IMR-90 (cell line): ENCODE measurements around the gene MID1. TPM values are rescaled to one million over a fixed set of nuclear protein-coding genes. Genes with fewer than 3 reads are reported as not detected.
A peak's percentile ranks its signal among the peaks of the same experiment; 100 is the strongest.

Experiments
- ATAC-seq: fragments of 200-7000 bp; cut with Tn5 transposase; 2 replicates; pipeline ENCODE4 v1.9.1; 2020; ENCODE audit warnings: low read depth, mild to moderate bottlenecking, moderate library complexity
- BruUV-seq: library from RNA; stranded (reverse); fragments of 400-500 nt; replicated peaks from 2 replicates; lab custom pipeline; 2021; lab: Mats Ljungman, UMichigan
- CTCF ChIA-PET: fragments of 300-600 bp; formaldehyde crosslinking; extraction: SDS; loops from one replicate; lab custom pipeline; 2021; ENCODE audit warnings: antibody characterized with exemption; lab: Yijun Ruan, JAX
- POLR2A ChIA-PET: fragments of 300-600 bp; sonication (Branson Sonifier 250); formaldehyde crosslinking; loops from one replicate; lab custom pipeline; 2022; ENCODE audit warnings: antibody characterized with exemption; ENCODE audit not compliant: unreplicated experiment; lab: Charles Lee
- DNase-seq: peaks from one replicate; pipeline ENCODE4 v3.0.0; 2013
- H2AFZ ChIP-seq: replicated peaks from 2 replicates; pipeline ENCODE3; 2013; ENCODE audit warnings: low read length, mild to moderate bottlenecking; ENCODE audit not compliant: poor library complexity
- H2AK5ac ChIP-seq: 2 replicates; pipeline ENCODE4 v1.6.1; 2013; ENCODE audit warnings: low read depth, low read length, inconsistent platforms
- H2AK9ac ChIP-seq: replicated peaks from 2 replicates; pipeline ENCODE3; 2013; ENCODE audit warnings: mild to moderate bottlenecking, low read depth, low read length, moderate library complexity; ENCODE audit not compliant: poor library complexity
- H2BK120ac ChIP-seq: 2 replicates; pipeline ENCODE4 v1.6.1; 2013; ENCODE audit warnings: low read depth, low read length, inconsistent platforms
- H2BK15ac ChIP-seq: 3 replicates; pipeline ENCODE4 v1.6.1; 2013; ENCODE audit warnings: low read depth, low read length, inconsistent platforms
- H2BK20ac ChIP-seq: 2 replicates; pipeline ENCODE4 v1.6.1; 2013; ENCODE audit warnings: low read depth, mild to moderate bottlenecking, inconsistent platforms, low read length, moderate library complexity
- H2BK5ac ChIP-seq: 2 replicates; pipeline ENCODE4 v1.6.1; 2013; ENCODE audit warnings: mild to moderate bottlenecking, low read depth, low read length, inconsistent platforms; ENCODE audit not compliant: poor library complexity, severe bottlenecking
- H3K14ac ChIP-seq: replicated peaks from 2 replicates; pipeline ENCODE4 v1.6.1; 2013; ENCODE audit warnings: low read depth, low read length, inconsistent platforms
- H3K18ac ChIP-seq: 2 replicates; pipeline ENCODE4 v1.6.1; 2013; ENCODE audit warnings: low read depth, low read length, control low read depth
- H3K23ac ChIP-seq: 2 replicates; pipeline ENCODE4 v1.6.1; 2013; ENCODE audit warnings: low read depth, low read length, inconsistent platforms
- H3K27ac ChIP-seq: 2 replicates; pipeline ENCODE4 v1.5.1; 2013; ENCODE audit warnings: mild to moderate bottlenecking, control low read depth, low read length; ENCODE audit not compliant: insufficient read depth
- H3K27me3 ChIP-seq: 2 replicates; pipeline ENCODE4 v1.6.1; 2013; ENCODE audit warnings: low read length; ENCODE audit not compliant: control insufficient read depth, insufficient read depth
- H3K36me3 ChIP-seq: 2 replicates; pipeline ENCODE4 v1.6.1; 2013; ENCODE audit warnings: low read length, mixed read lengths; ENCODE audit not compliant: control insufficient read depth, insufficient read depth
- H3K4ac ChIP-seq: 2 replicates; pipeline ENCODE4 v1.6.1; 2013; ENCODE audit warnings: low read depth, low read length, inconsistent platforms
- H3K4me1 ChIP-seq: 2 replicates; pipeline ENCODE4 v1.6.1; 2013; ENCODE audit warnings: low read length, mixed read lengths; ENCODE audit not compliant: control insufficient read depth, insufficient read depth
- H3K4me2 ChIP-seq: 2 replicates; pipeline ENCODE4 v1.6.1; 2013; ENCODE audit warnings: low read depth, mild to moderate bottlenecking, control low read depth, low read length, moderate library complexity
- H3K4me3 ChIP-seq: 2 replicates; pipeline ENCODE4 v1.5.1; 2013; ENCODE audit warnings: low read depth, mild to moderate bottlenecking, control low read depth, low read length, moderate library complexity; ENCODE audit not compliant: insufficient read depth
- H3K56ac ChIP-seq: 2 replicates; pipeline ENCODE4 v1.6.1; 2013; ENCODE audit warnings: low read length, inconsistent platforms; ENCODE audit not compliant: insufficient read depth; ENCODE audit errors: extremely low read depth
- H3K79me1 ChIP-seq, 2 experiments: 2 replicates each; pipeline ENCODE4 v1.6.1; 2013; ENCODE audit warnings: low read length in 2 of 2, inconsistent platforms in 1 of 2, low read depth in 1 of 2
- H3K9ac ChIP-seq: 2 replicates; pipeline ENCODE4 v1.6.1; 2013; ENCODE audit warnings: low read depth, low read length, control low read depth
- H3K9me1 ChIP-seq: 2 replicates; pipeline ENCODE4 v1.6.1; 2013; ENCODE audit warnings: low read length, inconsistent platforms; ENCODE audit not compliant: insufficient read depth
- H3K9me3 ChIP-seq: 2 replicates; pipeline ENCODE4 v1.6.1; 2013; ENCODE audit warnings: low read length; ENCODE audit not compliant: control insufficient read depth, insufficient read depth
- H4K20me1 ChIP-seq: 2 replicates; pipeline ENCODE4 v1.6.1; 2013; ENCODE audit warnings: low read length, inconsistent platforms; ENCODE audit not compliant: insufficient read depth
- H4K5ac ChIP-seq: 2 replicates; pipeline ENCODE4 v1.6.1; 2013; ENCODE audit warnings: mild to moderate bottlenecking, low read depth, low read length, control low read depth
- H4K8ac ChIP-seq, 2 experiments: 2 replicates each; pipeline ENCODE4 v1.6.1; 2013; ENCODE audit warnings: low read depth in 2 of 2, low read length in 2 of 2, control low read depth in 1 of 2, inconsistent platforms in 1 of 2
- H4K91ac ChIP-seq: 2 replicates; pipeline ENCODE4 v1.6.1; 2013; ENCODE audit warnings: low read depth, low read length, inconsistent platforms; ENCODE audit not compliant: insufficient read depth
- ELK1 ChIP-seq: fragments of 150-350 bp; IDR thresholded peaks from 2 replicates; pipeline ENCODE4 v1.6.1; 2016; ENCODE audit warnings: low read depth, mild to moderate bottlenecking, low read length, moderate library complexity, borderline replicate concordance
- MAFK ChIP-seq: IDR thresholded peaks from 2 replicates; pipeline ENCODE4 v1.6.1; 2012; ENCODE audit warnings: low read depth, low read length, improper control_type of control experiment
- WGBS, 2 experiments: methylation state at CpG; one replicate each; pipeline versions ENCODE4 v1.1.5 to v1.1.7; 2013; ENCODE audit warnings: missing lambda C conversion rate in 2 of 2; ENCODE audit not compliant: insufficient read length in 1 of 2; ENCODE audit errors: extremely low coverage in 2 of 2; 5-methylcytosine and 5-hydroxymethylcytosine counted together
- dilution Hi-C: fragments of 300-500 bp; cut with HindIII; formaldehyde crosslinking; loops from one replicate; pipeline ENCODE4 v1.14.3; 2018; ENCODE audit warnings: low sequenced_read_pairs; ENCODE audit not compliant: unreplicated experiment
- in situ Hi-C: fragments of 300-500 bp; cut with MboI; formaldehyde crosslinking; loops from 3 replicates; pipeline ENCODE4 v1.14.3; 2019; ENCODE audit warnings: low sequenced_read_pairs, inconsistent platforms, mixed read lengths
- intact Hi-C: fragments of 100-400 bp; cut with micrococcal nuclease; formaldehyde crosslinking; loops from 2 replicates; pipeline ENCODE4 v1.10.0; 2022
- polyA plus RNA-seq, 3 experiments: library from polyadenylated mRNA; depleted of rRNA; stranded (reverse); fragments of >200 nt; gene quantifications; 2 replicates each; pipeline ENCODE4 v1.2.3, GENCODE V29; 2012; ENCODE audit warnings: low replicate concordance in 1 of 3
- total RNA-seq: library from RNA; depleted of rRNA; stranded (reverse); fragments of >200 nt; gene quantifications from 2 replicates; pipeline ENCODE4 v1.2.3, GENCODE V29; 2012

Gene MID1
- total and polyA plus RNA-seq, 2 of the 4 experiments (the other 2 are of a cell fraction): 37.2 to 106 TPM

- Histone ChIP-seq H2BK15ac (no peak overlapping the region), H3K56ac (no peak overlapping the region), H3K4me3 (no peak overlapping the region), H3K14ac (no peak overlapping the region), H3K23ac (no peak overlapping the region), H4K20me1 (no peaks in the 10 kb centered on the region), H2BK5ac (no peak overlapping the region), H2BK20ac (peak overlapping the region; percentile 5; the same call in 1 of the 2 replicates), H3K27ac (peak overlapping the region; percentile 21; the same call in 1 of the 2 replicates), H4K5ac (no peak overlapping the region; the same call in 1 of the 2 replicates), H3K4me1 (peaks cover 15% of the 10 kb centered on the region), H2AK5ac (0 out of 2 replicates have a peak overlapping the region, but pooled peaks have one; percentile 40), H3K79me1 (peaks cover 11 to 35% of the 10 kb centered on the region in 2 experiments), H3K9me1 (peaks cover 5% of the 10 kb centered on the region; the same call in 1 of the 2 replicates), H3K9ac (no peak overlapping the region), H3K9me3 (no peaks in the 10 kb centered on the region), H3K27me3 (no peaks in the 10 kb centered on the region), H3K18ac (no peak overlapping the region), H3K4ac (peak overlapping the region; percentile 29), H2BK120ac (peak overlapping the region; percentile 48), H4K91ac (peak overlapping the region; percentile 33), H3K4me2 (no peak overlapping the region), H2AFZ (no peak overlapping the region), H2AK9ac (peak overlapping the region; percentile 22), H3K36me3 (peaks cover 7% of the 10 kb centered on the region), H4K8ac (no peak overlapping the region)
- no peak for TF ChIP-seq MAFK
- TF ChIP-seq ELK1: no peak
- intact Hi-C loops: no loop called here
- no peak for DNase-seq
- no TSS peak for BruUV-seq
- dilution Hi-C loops: no loop called here
- in situ Hi-C loops: no loop called here
- CTCF ChIA-PET: no interaction called here
- 82% methylated on average over 12 of the region's 20 CpGs; no CpG with 5 or more reads in 1 of the 2 experiments for WGBS, 2 experiments
- POLR2A ChIA-PET: no interaction called here
- no peak for ATAC-seq
Measured at GRCh38 chrX:10567136-10567535, 53.2 kb downstream of the MID1 start.
